Measurements from ENCODE around the gene GBP3.

GBP3 gene

DNA sequence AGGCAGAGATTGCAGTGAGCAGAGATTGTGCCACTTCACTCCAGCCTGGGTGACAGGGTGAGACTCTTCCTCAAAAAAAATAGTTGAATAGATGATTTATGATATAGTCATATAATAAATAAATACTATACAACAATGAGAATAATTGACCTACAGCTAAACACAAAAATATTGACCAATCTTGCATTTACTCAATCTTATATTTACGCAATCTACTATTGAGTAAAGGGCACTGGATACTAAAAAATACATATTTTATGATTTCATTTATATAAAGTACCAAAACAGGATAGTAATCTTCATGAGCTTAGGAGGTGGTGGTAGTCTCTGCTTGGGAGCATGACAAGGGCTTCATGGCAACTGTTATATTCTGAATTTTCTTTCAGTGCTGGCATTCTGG, 19.1 kb upstream of the GBP3 start:
- ATAC-seq = no peak
- TF ChIP-seq ARNTL (CRISPR knock-in tag; IDR thresholded peaks at IDR 0.05; ENCODE audit: borderline replicate concordance, low read depth) = no peak
- TF ChIP-seq, protein P1, sequence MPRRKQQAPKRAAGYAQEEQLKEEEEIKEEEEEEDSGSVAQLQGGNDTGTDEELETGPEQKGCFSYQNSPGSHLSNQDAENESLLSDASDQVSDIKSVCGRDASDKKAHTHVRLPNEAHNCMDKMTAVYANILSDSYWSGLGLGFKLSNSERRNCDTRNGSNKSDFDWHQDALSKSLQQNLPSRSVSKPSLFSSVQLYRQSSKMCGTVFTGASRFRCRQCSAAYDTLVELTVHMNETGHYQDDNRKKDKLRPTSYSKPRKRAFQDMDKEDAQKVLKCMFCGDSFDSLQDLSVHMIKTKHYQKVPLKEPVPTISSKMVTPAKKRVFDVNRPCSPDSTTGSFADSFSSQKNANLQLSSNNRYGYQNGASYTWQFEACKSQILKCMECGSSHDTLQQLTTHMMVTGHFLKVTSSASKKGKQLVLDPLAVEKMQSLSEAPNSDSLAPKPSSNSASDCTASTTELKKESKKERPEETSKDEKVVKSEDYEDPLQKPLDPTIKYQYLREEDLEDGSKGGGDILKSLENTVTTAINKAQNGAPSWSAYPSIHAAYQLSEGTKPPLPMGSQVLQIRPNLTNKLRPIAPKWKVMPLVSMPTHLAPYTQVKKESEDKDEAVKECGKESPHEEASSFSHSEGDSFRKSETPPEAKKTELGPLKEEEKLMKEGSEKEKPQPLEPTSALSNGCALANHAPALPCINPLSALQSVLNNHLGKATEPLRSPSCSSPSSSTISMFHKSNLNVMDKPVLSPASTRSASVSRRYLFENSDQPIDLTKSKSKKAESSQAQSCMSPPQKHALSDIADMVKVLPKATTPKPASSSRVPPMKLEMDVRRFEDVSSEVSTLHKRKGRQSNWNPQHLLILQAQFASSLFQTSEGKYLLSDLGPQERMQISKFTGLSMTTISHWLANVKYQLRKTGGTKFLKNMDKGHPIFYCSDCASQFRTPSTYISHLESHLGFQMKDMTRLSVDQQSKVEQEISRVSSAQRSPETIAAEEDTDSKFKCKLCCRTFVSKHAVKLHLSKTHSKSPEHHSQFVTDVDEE (CRISPR knock-in tag; IDR thresholded peaks at IDR 0.05) = no peak
- TF ChIP-seq ZNF565 (CRISPR knock-in tag; conservative IDR thresholded peaks at IDR 0.05; ENCODE audit: low read depth) = no peak
- TF ChIP-seq CSDC2 (CRISPR knock-in tag; IDR thresholded peaks at IDR 0.05) = no peak
- TF ChIP-seq ZFP30 (CRISPR knock-in tag; IDR thresholded peaks at IDR 0.05) = no peak
- no peak for TF ChIP-seq ZNF8 (CRISPR knock-in tag; IDR thresholded peaks at IDR 0.05)

DNA sequence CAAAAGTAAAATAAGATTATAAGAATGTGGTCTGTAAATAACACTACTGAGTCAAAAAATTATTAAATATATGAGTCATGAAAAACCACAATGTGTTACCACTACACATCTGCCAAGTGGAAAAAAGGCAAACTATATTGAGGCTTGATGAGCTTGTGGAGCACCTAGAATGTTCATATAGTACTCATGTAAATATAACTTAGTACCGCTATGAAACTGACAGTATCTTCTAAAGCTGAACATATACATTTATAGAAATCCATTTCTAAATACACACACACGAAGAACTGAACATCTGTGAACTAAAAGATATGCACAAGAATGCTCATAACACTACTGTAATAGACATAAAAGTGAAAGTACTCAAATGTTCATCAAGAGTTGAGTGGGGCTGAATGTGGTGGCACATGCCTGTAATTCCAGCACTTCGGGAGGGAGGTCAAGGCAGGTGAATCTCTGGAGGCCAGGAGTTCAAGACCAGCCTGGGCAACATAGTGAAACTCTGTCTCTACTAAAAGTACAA, 18.5 kb upstream of the GBP3 start:
- no peak for TF ChIP-seq CSDC2 (CRISPR knock-in tag; IDR thresholded peaks at IDR 0.05)
- TF ChIP-seq, protein P2, sequence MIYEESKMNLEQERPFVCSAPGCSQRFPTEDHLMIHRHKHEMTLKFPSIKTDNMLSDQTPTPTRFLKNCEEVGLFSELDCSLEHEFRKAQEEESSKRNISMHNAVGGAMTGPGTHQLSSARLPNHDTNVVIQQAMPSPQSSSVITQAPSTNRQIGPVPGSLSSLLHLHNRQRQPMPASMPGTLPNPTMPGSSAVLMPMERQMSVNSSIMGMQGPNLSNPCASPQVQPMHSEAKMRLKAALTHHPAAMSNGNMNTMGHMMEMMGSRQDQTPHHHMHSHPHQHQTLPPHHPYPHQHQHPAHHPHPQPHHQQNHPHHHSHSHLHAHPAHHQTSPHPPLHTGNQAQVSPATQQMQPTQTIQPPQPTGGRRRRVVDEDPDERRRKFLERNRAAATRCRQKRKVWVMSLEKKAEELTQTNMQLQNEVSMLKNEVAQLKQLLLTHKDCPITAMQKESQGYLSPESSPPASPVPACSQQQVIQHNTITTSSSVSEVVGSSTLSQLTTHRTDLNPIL (CRISPR knock-in tag; IDR thresholded peaks at IDR 0.05; ENCODE audit: low read depth) = no peak
- peak; percentile 25; the same call in 1 of the 3 replicates for ATAC-seq

DNA sequence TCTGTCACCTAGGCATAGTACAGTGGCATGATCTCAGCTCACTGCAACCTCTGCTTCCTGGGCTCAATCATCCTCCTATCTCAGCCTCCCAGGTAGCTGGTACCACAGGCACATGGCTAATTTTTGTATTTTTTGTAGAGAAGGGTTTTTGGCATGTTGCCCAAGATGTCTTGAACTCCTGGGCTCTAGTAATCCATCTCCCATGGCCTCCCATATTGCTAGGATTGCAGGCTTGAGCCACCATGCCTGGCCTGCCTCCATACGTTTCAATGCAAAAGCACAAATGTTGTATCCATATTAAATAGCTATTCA, 17.6 kb upstream of the GBP3 start:
- no peak for ATAC-seq
- TF ChIP-seq ZFP30 (CRISPR knock-in tag; IDR thresholded peaks at IDR 0.05) (no peak), ZNF565 (CRISPR knock-in tag; conservative IDR thresholded peaks at IDR 0.05; ENCODE audit: low read depth) (no peak), OSR1 (CRISPR knock-in tag; IDR thresholded peaks at IDR 0.05) (no peak), ZC3H10 (CRISPR knock-in tag; IDR thresholded peaks at IDR 0.05) (no peak), RARB (CRISPR knock-in tag; IDR thresholded peaks at IDR 0.05) (no peak), BACH2 (CRISPR knock-in tag; IDR thresholded peaks at IDR 0.05; ENCODE audit: borderline replicate concordance) (no peak), GLIS3 (CRISPR knock-in tag; IDR thresholded peaks at IDR 0.05) (no peak), SNAI2 (CRISPR knock-in tag; IDR thresholded peaks at IDR 0.05) (no peak), TOX (CRISPR knock-in tag; IDR thresholded peaks at IDR 0.05; ENCODE audit: borderline replicate concordance) (no peak), ZNF70 (CRISPR knock-in tag; IDR thresholded peaks at IDR 0.05) (no peak), ESRRG (CRISPR knock-in tag; IDR thresholded peaks at IDR 0.05) (no peak), CSDC2 (CRISPR knock-in tag; IDR thresholded peaks at IDR 0.05) (no peak), ARNTL (CRISPR knock-in tag; IDR thresholded peaks at IDR 0.05; ENCODE audit: borderline replicate concordance, low read depth) (no peak), ZFP3 (CRISPR knock-in tag; IDR thresholded peaks at IDR 0.05) (no peak), PPARA (CRISPR knock-in tag; IDR thresholded peaks at IDR 0.05; ENCODE audit: borderline replicate concordance) (no peak), ISL1 (CRISPR knock-in tag; IDR thresholded peaks at IDR 0.05) (no peak), TCF4 (CRISPR knock-in tag; IDR thresholded peaks at IDR 0.05; ENCODE audit: borderline replicate concordance) (no peak)
- TF ChIP-seq, protein P2 (CRISPR knock-in tag; IDR thresholded peaks at IDR 0.05; ENCODE audit: low read depth) = no peak
- TF ChIP-seq, protein P3, sequence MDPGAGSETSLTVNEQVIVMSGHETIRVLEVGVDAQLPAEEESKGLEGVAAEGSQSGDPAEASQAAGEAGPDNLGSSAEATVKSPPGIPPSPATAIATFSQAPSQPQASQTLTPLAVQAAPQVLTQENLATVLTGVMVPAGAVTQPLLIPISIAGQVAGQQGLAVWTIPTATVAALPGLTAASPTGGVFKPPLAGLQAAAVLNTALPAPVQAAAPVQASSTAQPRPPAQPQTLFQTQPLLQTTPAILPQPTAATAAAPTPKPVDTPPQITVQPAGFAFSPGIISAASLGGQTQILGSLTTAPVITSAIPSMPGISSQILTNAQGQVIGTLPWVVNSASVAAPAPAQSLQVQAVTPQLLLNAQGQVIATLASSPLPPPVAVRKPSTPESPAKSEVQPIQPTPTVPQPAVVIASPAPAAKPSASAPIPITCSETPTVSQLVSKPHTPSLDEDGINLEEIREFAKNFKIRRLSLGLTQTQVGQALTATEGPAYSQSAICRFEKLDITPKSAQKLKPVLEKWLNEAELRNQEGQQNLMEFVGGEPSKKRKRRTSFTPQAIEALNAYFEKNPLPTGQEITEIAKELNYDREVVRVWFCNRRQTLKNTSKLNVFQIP (CRISPR knock-in tag; IDR thresholded peaks at IDR 0.05; ENCODE audit: borderline replicate concordance, low read depth) = no peak

DNA sequence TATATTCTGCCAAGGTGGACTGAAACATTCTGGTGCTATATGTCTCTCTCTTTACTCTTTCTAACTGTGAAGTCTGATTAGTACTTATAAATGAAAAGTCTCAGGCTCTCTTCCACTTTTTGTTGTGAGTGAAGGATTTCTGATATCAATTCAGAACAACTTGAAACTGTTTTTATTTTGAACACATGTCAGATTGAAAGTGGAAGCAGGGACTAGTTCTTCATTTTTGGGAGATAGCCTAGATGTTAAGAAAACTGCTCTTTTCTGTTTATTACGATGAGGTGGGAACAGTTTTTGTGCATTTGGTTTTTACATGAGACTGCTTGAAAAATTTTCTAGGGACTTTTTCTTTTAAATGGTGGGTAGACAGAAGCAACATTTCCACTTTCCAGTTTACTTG, 14.5 kb upstream of the GBP3 start:
- TF ChIP-seq ZNF565 (CRISPR knock-in tag; conservative IDR thresholded peaks at IDR 0.05; ENCODE audit: low read depth) (no peak), SNAI2 (CRISPR knock-in tag; IDR thresholded peaks at IDR 0.05) (no peak), PPARA (CRISPR knock-in tag; IDR thresholded peaks at IDR 0.05; ENCODE audit: borderline replicate concordance) (no peak), TCF4 (CRISPR knock-in tag; IDR thresholded peaks at IDR 0.05; ENCODE audit: borderline replicate concordance) (no peak), TOX (CRISPR knock-in tag; IDR thresholded peaks at IDR 0.05; ENCODE audit: borderline replicate concordance) (no peak), ISL1 (CRISPR knock-in tag; IDR thresholded peaks at IDR 0.05) (no peak), BACH2 (CRISPR knock-in tag; IDR thresholded peaks at IDR 0.05; ENCODE audit: borderline replicate concordance) (no peak), GLIS3 (CRISPR knock-in tag; IDR thresholded peaks at IDR 0.05) (no peak), ESRRG (CRISPR knock-in tag; IDR thresholded peaks at IDR 0.05) (no peak), ZC3H10 (CRISPR knock-in tag; IDR thresholded peaks at IDR 0.05) (no peak), ARNTL (CRISPR knock-in tag; IDR thresholded peaks at IDR 0.05; ENCODE audit: borderline replicate concordance, low read depth) (no peak), CSDC2 (CRISPR knock-in tag; IDR thresholded peaks at IDR 0.05) (no peak)
- TF ChIP-seq, protein P4, sequence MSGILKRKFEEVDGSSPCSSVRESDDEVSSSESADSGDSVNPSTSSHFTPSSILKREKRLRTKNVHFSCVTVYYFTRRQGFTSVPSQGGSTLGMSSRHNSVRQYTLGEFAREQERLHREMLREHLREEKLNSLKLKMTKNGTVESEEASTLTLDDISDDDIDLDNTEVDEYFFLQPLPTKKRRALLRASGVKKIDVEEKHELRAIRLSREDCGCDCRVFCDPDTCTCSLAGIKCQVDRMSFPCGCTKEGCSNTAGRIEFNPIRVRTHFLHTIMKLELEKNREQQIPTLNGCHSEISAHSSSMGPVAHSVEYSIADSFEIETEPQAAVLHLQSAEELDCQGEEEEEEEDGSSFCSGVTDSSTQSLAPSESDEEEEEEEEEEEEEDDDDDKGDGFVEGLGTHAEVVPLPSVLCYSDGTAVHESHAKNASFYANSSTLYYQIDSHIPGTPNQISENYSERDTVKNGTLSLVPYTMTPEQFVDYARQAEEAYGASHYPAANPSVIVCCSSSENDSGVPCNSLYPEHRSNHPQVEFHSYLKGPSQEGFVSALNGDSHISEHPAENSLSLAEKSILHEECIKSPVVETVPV (CRISPR knock-in tag; IDR thresholded peaks at IDR 0.05) = no peak
- TF ChIP-seq, protein P1 (CRISPR knock-in tag; IDR thresholded peaks at IDR 0.05) = no peak
- TF ChIP-seq, protein P2 (CRISPR knock-in tag; IDR thresholded peaks at IDR 0.05; ENCODE audit: low read depth) = no peak
- no peak for ATAC-seq

All from SK-N-SH treated with all-trans-retinoic acid at 6 μM for 48 hours (cell line).